C4-2B (cell line): ENCODE results near the gene RASGEF1C.

Experiments
- CTCF ChIP-seq: fragments of 450-650 bp; conservative IDR thresholded peaks from 2 replicates; pipeline ENCODE4 v1.5.1; 2017; ENCODE audit warnings: mild to moderate bottlenecking
- ZFX ChIP-seq: fragments of 450-650 bp; IDR thresholded peaks from 2 replicates; pipeline ENCODE4 v1.6.1; 2017

- TF ChIP-seq CTCF (no peak), ZFX (no peak)
Measured at GRCh38 chr5:180135128-180135955, 73.7 kb downstream of the RASGEF1C start.
